ENCODE measurements around the gene TOMM40. TPM values are rescaled to one million over a fixed set of nuclear protein-coding genes. Genes with fewer than 3 reads are reported as not detected.

TOMM40 gene
- total RNA-seq, 2 experiments from 2014 or later = 80.9 to 89.7 TPM

DNA sequence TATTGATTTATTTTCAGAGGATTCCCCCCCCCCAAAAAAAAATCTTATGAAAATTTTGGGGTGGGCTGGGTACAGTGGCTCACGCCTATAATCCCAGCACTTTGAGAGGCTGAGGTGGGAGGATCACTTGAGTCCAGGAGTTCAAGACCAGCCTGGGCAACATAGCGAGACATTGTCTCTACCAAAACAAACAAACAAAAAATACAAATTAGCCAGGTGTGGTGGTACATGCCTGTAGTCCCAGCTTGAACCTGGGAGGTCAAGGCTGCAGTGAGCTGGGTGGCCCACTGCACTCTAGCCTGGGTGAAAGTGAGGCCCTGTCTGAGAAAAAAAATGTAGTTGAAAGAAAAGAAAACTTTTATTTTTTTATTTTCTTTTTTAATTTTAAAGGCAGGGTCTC, 27.1 kb upstream of the TOMM40 start:
- H3K9me2 ChIP-seq (ENCODE audit: insufficient read depth, low read length) = no peaks in the 10 kb centered on the region
- no TSS peak for BruUV-seq (replicated peaks)
- H2AFZ ChIP-seq (ENCODE audit: low read length) = no peak overlapping the region
- no peaks in the 10 kb centered on the region for H3K4me1 ChIP-seq (ENCODE audit: insufficient read depth, low read length, poor library complexity, severe bottlenecking)
- no peaks in the 10 kb centered on the region for H3K36me3 ChIP-seq (ENCODE audit: insufficient read depth, low read length)
- H4K20me1 ChIP-seq (ENCODE audit: insufficient read depth, low read length) = no peaks in the 10 kb centered on the region
- H3K79me2 ChIP-seq (ENCODE audit: insufficient read depth, low read depth, low read length) = no peaks in the 10 kb centered on the region
- no peak overlapping the region for H3K4me2 ChIP-seq (ENCODE audit: low read length)
- DNase-seq (ENCODE audit: low spot score) = no peak
- no peaks in the 10 kb centered on the region for H3K9me3 ChIP-seq (ENCODE audit: low read length)
- H3K27ac ChIP-seq (ENCODE audit: low read depth, low read length, poor library complexity, severe bottlenecking) = no peak overlapping the region
- H3K4me3 ChIP-seq (ENCODE audit: low read depth, low read length, poor library complexity, severe bottlenecking) = no peak overlapping the region
- no peak for TF ChIP-seq EZH2phosphoT487 (IDR thresholded peaks at IDR 0.05; ENCODE audit: borderline replicate concordance, low read depth, low read length)
- TF ChIP-seq, protein P1, sequence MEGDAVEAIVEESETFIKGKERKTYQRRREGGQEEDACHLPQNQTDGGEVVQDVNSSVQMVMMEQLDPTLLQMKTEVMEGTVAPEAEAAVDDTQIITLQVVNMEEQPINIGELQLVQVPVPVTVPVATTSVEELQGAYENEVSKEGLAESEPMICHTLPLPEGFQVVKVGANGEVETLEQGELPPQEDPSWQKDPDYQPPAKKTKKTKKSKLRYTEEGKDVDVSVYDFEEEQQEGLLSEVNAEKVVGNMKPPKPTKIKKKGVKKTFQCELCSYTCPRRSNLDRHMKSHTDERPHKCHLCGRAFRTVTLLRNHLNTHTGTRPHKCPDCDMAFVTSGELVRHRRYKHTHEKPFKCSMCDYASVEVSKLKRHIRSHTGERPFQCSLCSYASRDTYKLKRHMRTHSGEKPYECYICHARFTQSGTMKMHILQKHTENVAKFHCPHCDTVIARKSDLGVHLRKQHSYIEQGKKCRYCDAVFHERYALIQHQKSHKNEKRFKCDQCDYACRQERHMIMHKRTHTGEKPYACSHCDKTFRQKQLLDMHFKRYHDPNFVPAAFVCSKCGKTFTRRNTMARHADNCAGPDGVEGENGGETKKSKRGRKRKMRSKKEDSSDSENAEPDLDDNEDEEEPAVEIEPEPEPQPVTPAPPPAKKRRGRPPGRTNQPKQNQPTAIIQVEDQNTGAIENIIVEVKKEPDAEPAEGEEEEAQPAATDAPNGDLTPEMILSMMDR (conservative IDR thresholded peaks at IDR 0.05; ENCODE audit: low read length) = no peak
- POLR2A ChIA-PET = interaction anchor here (0.7 kb wide), 1 partner anchor 21 kb away, joined by 3 read pairs; no protein-coding TSS in a partner anchor
- intact Hi-C loops (cut with micrococcal nuclease; ENCODE audit: unreplicated experiment) = no loop called here
- CTCF ChIA-PET (ENCODE audit: unreplicated experiment) = no interaction called here

DNA sequence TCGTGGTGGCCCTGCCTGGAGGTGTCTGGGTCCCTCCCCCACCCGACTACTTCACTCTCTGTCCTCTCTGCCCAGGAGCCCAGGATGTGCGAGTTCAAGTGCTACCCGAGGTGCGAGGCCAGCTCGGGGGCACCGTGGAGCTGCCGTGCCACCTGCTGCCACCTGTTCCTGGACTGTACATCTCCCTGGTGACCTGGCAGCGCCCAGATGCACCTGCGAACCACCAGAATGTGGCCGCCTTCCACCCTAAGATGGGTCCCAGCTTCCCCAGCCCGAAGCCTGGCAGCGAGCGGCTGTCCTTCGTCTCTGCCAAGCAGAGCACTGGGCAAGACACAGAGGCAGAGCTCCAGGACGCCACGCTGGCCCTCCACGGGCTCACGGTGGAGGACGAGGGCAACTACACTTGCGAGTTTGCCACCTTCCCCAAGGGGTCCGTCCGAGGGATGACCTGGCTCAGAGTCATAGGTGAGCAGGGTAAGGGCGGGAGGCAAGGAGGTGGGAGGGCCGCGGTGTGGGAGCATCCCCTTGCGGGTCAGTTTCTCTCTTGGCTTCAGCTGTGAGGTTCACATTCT, 25.8 kb upstream of the TOMM40 start:
- BruUV-seq (replicated peaks) = no TSS peak
- Histone ChIP-seq H3K36me3 (ENCODE audit: insufficient read depth, low read length) (no peaks in the 10 kb centered on the region), H2AFZ (ENCODE audit: low read length) (no peak overlapping the region), H3K9me2 (ENCODE audit: insufficient read depth, low read length) (no peaks in the 10 kb centered on the region), H3K79me2 (ENCODE audit: insufficient read depth, low read depth, low read length) (no peaks in the 10 kb centered on the region), H3K4me3 (ENCODE audit: low read depth, low read length, poor library complexity, severe bottlenecking) (no peak overlapping the region), H4K20me1 (ENCODE audit: insufficient read depth, low read length) (no peaks in the 10 kb centered on the region), H3K4me2 (ENCODE audit: low read length) (no peak overlapping the region), H3K4me1 (ENCODE audit: insufficient read depth, low read length, poor library complexity, severe bottlenecking) (no peaks in the 10 kb centered on the region), H3K27ac (ENCODE audit: low read depth, low read length, poor library complexity, severe bottlenecking) (no peak overlapping the region), H3K9me3 (ENCODE audit: low read length) (no peaks in the 10 kb centered on the region)
- CTCF ChIA-PET (ENCODE audit: unreplicated experiment) = no interaction called here
- POLR2A ChIA-PET = no interaction called here
- DNase-seq (ENCODE audit: low spot score) = no peak
- intact Hi-C loops (cut with micrococcal nuclease; ENCODE audit: unreplicated experiment) = no loop called here
- TF ChIP-seq, protein P1 (conservative IDR thresholded peaks at IDR 0.05; ENCODE audit: low read length) = no peak
- no peak for TF ChIP-seq EZH2phosphoT487 (IDR thresholded peaks at IDR 0.05; ENCODE audit: borderline replicate concordance, low read depth, low read length)

DNA sequence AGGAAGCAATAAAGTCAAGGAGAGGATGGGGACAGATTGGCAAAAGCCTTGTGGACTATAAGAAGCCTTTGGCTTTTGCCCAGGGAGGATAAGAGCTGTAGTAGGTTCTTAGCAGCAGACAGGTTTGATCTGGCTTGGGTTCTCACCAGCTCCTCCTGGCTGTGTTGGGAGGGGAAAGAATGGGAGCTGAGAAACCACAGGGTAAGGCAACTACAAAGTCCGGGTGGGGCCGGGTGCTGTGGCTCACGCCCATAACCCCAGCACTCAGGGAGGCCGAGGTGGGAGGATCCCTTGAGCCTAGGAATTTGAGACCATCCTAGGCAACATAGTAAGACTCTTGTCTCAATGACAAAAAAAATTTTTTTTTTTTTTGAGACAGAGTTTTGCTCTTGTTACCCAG, 24.4 kb upstream of the TOMM40 start:
- BruUV-seq (replicated peaks) = no TSS peak
- H3K4me3 ChIP-seq (ENCODE audit: low read depth, low read length, poor library complexity, severe bottlenecking) = no peak overlapping the region
- H3K79me2 ChIP-seq (ENCODE audit: insufficient read depth, low read depth, low read length) = no peaks in the 10 kb centered on the region
- POLR2A ChIA-PET = no interaction called here
- H3K4me1 ChIP-seq (ENCODE audit: insufficient read depth, low read length, poor library complexity, severe bottlenecking) = no peaks in the 10 kb centered on the region
- CTCF ChIA-PET (ENCODE audit: unreplicated experiment) = no interaction called here
- no peaks in the 10 kb centered on the region for H3K36me3 ChIP-seq (ENCODE audit: insufficient read depth, low read length)
- TF ChIP-seq, protein P1 (conservative IDR thresholded peaks at IDR 0.05; ENCODE audit: low read length) = no peak
- no peak for TF ChIP-seq EZH2phosphoT487 (IDR thresholded peaks at IDR 0.05; ENCODE audit: borderline replicate concordance, low read depth, low read length)
- H3K9me3 ChIP-seq (ENCODE audit: low read length) = no peaks in the 10 kb centered on the region
- no peaks in the 10 kb centered on the region for H3K9me2 ChIP-seq (ENCODE audit: insufficient read depth, low read length)
- intact Hi-C loops (cut with micrococcal nuclease; ENCODE audit: unreplicated experiment) = no loop called here
- no peak for DNase-seq (ENCODE audit: low spot score)
- H2AFZ ChIP-seq (ENCODE audit: low read length) = no peak overlapping the region
- no peak overlapping the region for H3K27ac ChIP-seq (ENCODE audit: low read depth, low read length, poor library complexity, severe bottlenecking)
- no peak overlapping the region for H3K4me2 ChIP-seq (ENCODE audit: low read length)
- no peaks in the 10 kb centered on the region for H4K20me1 ChIP-seq (ENCODE audit: insufficient read depth, low read length)

Data from OCI-LY7 (cell line).